Measurements from ENCODE around the gene SLC4A1AP. TPM values are rescaled to one million over a fixed set of nuclear protein-coding genes. Genes with fewer than 3 reads are reported as not detected.
A peak's percentile ranks its signal among the peaks of the same experiment; 100 is the strongest.

Gene SLC4A1AP
- total RNA-seq, 1 experiment from 2014 or later, result 27.8 TPM

DNA sequence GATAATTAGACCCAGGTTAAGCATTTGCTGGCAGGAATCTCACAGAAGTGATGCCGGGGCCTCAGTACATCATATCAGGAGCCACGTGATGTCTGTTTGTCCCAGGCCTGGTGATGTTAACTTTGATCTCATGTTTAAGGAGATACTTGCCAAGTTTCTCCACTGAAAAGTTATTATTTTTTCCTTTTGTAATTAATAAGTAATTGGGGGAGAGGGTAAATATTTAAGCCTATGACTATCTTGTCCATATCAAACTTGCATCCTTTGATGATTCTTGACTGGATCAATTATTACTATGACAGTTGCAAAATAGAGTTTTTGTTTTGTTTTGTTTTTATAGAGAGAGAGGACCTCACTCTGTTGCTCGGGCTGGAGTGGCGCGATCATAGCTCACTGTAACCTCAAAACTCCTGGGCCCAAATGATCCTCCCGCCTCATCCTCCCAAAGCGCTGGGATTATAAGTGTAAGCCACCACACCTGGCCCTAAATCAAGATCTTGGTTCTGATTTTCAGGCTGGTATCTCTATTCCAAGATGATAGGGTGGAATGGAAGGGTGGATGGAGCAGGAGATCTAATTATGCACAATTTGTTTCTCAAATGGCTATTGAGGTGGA is 46.4 kb downstream of the SLC4A1AP start:
- peaks cover 31% of the 10 kb centered on the region for H3K4me1 Mint-ChIP-seq (ENCODE audit: low read depth, unreplicated experiment)
- H3K36me3 Mint-ChIP-seq (ENCODE audit: insufficient read depth, unreplicated experiment), result peaks cover 12% of the 10 kb centered on the region
- DNase-seq, result no peak
- no TSS peak for BruUV-seq (replicated peaks)
- peaks cover 2% of the 10 kb centered on the region for H3K9me3 Mint-ChIP-seq (ENCODE audit: low read depth, unreplicated experiment)
- CTCF ChIA-PET, result interaction anchor here (1.1 kb wide), 1 partner anchor 13 kb away, joined by 3 read pairs; no protein-coding TSS in a partner anchor
- no peaks in the 10 kb centered on the region for H3K27me3 Mint-ChIP-seq (ENCODE audit: unreplicated experiment)
- intact Hi-C loops (cut with micrococcal nuclease; ENCODE audit: unreplicated experiment), result no loop called here
- H3K27ac Mint-ChIP-seq (ENCODE audit: unreplicated experiment), result no peak overlapping the region
- TF ChIP-seq, protein P1, sequence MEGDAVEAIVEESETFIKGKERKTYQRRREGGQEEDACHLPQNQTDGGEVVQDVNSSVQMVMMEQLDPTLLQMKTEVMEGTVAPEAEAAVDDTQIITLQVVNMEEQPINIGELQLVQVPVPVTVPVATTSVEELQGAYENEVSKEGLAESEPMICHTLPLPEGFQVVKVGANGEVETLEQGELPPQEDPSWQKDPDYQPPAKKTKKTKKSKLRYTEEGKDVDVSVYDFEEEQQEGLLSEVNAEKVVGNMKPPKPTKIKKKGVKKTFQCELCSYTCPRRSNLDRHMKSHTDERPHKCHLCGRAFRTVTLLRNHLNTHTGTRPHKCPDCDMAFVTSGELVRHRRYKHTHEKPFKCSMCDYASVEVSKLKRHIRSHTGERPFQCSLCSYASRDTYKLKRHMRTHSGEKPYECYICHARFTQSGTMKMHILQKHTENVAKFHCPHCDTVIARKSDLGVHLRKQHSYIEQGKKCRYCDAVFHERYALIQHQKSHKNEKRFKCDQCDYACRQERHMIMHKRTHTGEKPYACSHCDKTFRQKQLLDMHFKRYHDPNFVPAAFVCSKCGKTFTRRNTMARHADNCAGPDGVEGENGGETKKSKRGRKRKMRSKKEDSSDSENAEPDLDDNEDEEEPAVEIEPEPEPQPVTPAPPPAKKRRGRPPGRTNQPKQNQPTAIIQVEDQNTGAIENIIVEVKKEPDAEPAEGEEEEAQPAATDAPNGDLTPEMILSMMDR (IDR thresholded peaks at IDR 0.05; ENCODE audit: unreplicated experiment), result no peak
- H3K4me3 Mint-ChIP-seq (ENCODE audit: low read depth, unreplicated experiment), result no peak overlapping the region

DNA sequence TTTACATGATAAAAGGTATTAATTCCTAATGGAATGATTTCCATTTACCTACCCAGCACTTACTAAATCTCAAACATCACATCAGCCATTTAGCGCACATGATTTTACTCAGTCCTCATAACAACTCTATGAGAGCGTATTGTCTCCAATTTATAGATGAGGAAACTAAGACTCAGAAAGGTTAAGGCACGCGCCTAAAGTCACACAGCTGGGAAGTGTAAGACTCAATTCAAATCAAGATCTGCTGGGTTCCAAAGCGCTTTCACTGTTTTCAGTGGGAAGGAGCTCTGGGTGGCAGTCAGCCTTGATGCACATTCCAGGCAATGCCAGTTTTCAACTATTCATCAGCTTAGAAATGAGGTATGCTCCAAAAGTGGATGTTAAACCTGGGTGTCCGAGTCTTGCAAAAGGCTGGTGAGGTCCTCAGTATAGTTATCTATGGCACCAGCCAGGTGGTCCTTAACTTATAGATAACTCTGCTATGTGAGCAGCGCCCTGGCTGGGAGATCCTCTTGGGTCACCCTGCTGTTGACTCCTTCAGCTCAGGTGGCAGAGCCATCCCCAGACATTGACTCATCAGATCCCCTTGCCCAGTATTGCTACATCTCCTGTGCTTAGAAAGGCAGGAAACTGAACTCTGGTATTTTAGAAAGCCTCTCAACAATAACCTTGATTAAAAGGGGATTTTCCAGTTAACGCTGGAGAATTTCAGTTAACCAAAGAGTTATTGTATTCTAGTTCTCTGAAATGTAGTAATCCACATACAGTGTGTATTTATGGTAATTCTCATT is 47.1 kb downstream of the SLC4A1AP start:
- peaks cover 25% of the 10 kb centered on the region for H3K4me1 Mint-ChIP-seq (ENCODE audit: low read depth, unreplicated experiment)
- no peak for DNase-seq
- TF ChIP-seq, protein P1 (IDR thresholded peaks at IDR 0.05; ENCODE audit: unreplicated experiment), result no peak
- intact Hi-C loops (cut with micrococcal nuclease; ENCODE audit: unreplicated experiment), result no loop called here
- CTCF ChIA-PET, result interaction anchor here (1.1 to 2.2 kb wide), 3 partner anchors 9 to 42 kb away, joined by 3 to 8 read pairs (median 3); no protein-coding TSS in a partner anchor
- BruUV-seq (replicated peaks), result no TSS peak
- H3K27me3 Mint-ChIP-seq (ENCODE audit: unreplicated experiment), result no peaks in the 10 kb centered on the region
- peaks cover 2% of the 10 kb centered on the region for H3K9me3 Mint-ChIP-seq (ENCODE audit: low read depth, unreplicated experiment)
- no peak overlapping the region for H3K4me3 Mint-ChIP-seq (ENCODE audit: low read depth, unreplicated experiment)
- peaks cover 13% of the 10 kb centered on the region for H3K36me3 Mint-ChIP-seq (ENCODE audit: insufficient read depth, unreplicated experiment)
- H3K27ac Mint-ChIP-seq (ENCODE audit: unreplicated experiment), result no peak overlapping the region

DNA sequence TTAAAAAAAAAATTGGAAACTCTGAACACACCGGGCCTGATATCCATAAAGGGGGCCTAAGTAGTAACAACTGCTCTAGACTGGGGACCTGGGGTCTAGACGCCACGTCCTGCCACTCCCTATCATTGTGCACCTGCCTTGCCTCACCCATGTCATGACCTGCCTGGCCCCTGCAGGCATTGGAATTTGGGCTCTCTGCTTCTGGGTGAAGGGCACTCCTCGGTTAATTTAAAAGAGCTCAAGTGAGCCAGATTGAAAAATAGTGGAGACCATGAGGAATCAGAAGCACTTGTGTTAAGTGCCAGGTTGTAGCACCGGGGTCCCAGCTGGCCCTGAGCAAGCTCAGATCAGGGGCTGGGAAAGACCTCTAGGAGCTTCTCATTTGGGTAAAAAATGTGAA is 48.1 kb downstream of the SLC4A1AP start:
- Mint-ChIP-seq H3K27me3 (ENCODE audit: unreplicated experiment) (no peaks in the 10 kb centered on the region), H3K4me1 (ENCODE audit: low read depth, unreplicated experiment) (peaks cover 22% of the 10 kb centered on the region), H3K9me3 (ENCODE audit: low read depth, unreplicated experiment) (peaks cover 2% of the 10 kb centered on the region), H3K36me3 (ENCODE audit: insufficient read depth, unreplicated experiment) (peaks cover 8% of the 10 kb centered on the region), H3K27ac (ENCODE audit: unreplicated experiment) (peak overlapping the region; percentile 25), H3K4me3 (ENCODE audit: low read depth, unreplicated experiment) (no peak overlapping the region)
- CTCF ChIA-PET, result interaction anchor here (0.6 to 2.2 kb wide), 5 partner anchors 8 to 855 kb away, joined by 3 to 8 read pairs (median 6); no protein-coding TSS in a partner anchor
- no peak for DNase-seq
- no TSS peak for BruUV-seq (replicated peaks)
- TF ChIP-seq, protein P1 (IDR thresholded peaks at IDR 0.05; ENCODE audit: unreplicated experiment), result no peak
- intact Hi-C loops (cut with micrococcal nuclease; ENCODE audit: unreplicated experiment), result no loop called here

DNA sequence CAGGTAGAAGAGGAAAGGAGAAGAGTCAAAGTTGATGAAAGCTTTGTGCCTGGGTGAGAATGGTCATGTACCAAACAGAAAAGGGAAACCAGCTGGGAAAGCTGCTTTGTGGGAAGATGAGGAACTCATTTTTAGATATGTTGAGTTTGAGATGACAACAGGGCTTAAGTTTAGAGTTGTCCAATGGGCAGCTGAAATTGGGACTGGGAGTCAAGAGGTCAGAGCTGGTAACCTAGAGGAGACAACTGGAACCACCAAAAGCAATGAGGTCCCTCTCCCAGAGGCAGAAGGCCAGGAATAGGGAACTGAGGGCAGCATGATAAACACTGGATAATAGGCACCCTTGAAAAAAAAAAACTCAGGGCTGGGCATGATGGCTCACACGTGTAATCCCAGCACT is 48.8 kb downstream of the SLC4A1AP start:
- TF ChIP-seq, protein P1 (IDR thresholded peaks at IDR 0.05; ENCODE audit: unreplicated experiment), result no peak
- Mint-ChIP-seq H3K36me3 (ENCODE audit: insufficient read depth, unreplicated experiment) (peaks cover 11% of the 10 kb centered on the region), H3K4me3 (ENCODE audit: low read depth, unreplicated experiment) (no peak overlapping the region), H3K27me3 (ENCODE audit: unreplicated experiment) (no peaks in the 10 kb centered on the region), H3K4me1 (ENCODE audit: low read depth, unreplicated experiment) (peaks cover 28% of the 10 kb centered on the region), H3K27ac (ENCODE audit: unreplicated experiment) (peak overlapping the region; percentile 25), H3K9me3 (ENCODE audit: low read depth, unreplicated experiment) (peaks cover 2% of the 10 kb centered on the region)
- no TSS peak for BruUV-seq (replicated peaks)
- DNase-seq, result no peak
- intact Hi-C loops (cut with micrococcal nuclease; ENCODE audit: unreplicated experiment), result no loop called here
- CTCF ChIA-PET, result interaction anchor here (2.2 kb wide), 2 partner anchors 11 to 40 kb away, joined by 6 to 8 read pairs; no protein-coding TSS in a partner anchor

All from Calu3 (cell line).